C4-2B (cell line): ENCODE data around the gene EZR.

Experiments used
- CTCF ChIP-seq: fragments of 450-650 bp; conservative IDR thresholded peaks from 2 replicates; pipeline ENCODE4 v1.5.1; 2017; ENCODE audit warnings: mild to moderate bottlenecking
- ZFX ChIP-seq: fragments of 450-650 bp; IDR thresholded peaks from 2 replicates; pipeline ENCODE4 v1.6.1; 2017

GRCh38 chr6:158798311-158798710 lies 20.9 kb downstream of the EZR start:
- TF ChIP-seq CTCF = no peak
- no peak for TF ChIP-seq ZFX
